Calu3 (cell line): ENCODE data around the gene CLEC3B. TPM values are rescaled to one million over a fixed set of nuclear protein-coding genes. Genes with fewer than 3 reads are reported as not detected.
A peak's percentile ranks its signal among the peaks of the same experiment; 100 is the strongest.
"Not testable (repeated sequence)": the region's sequence is repeated elsewhere in the genome, so short reads cannot be mapped to it uniquely, and the experiment has no call there.

Experiments used
- BruUV-seq: library from RNA; stranded (reverse); fragments of 400-500 nt; replicated peaks from 2 replicates; lab custom pipeline; 2021; lab: Mats Ljungman, UMichigan
- CTCF ChIA-PET: fragments of 300-600 bp; sonication (Branson Sonifier 250); formaldehyde crosslinking; loops from one replicate; lab custom pipeline; 2022; ENCODE audit warnings: antibody characterized with exemption; lab: Charles Lee
- DNase-seq: peaks from one replicate; pipeline ENCODE4 v3.0.0; 2022
- H3K27ac Mint-ChIP-seq: one replicate; pipeline ENCODE4 v1.8.0; 2022; ENCODE audit warnings: mixed read lengths; ENCODE audit not compliant: unreplicated experiment
- H3K27me3 Mint-ChIP-seq: one replicate; pipeline ENCODE4 v1.8.0; 2022; ENCODE audit warnings: mixed read lengths; ENCODE audit not compliant: unreplicated experiment
- H3K36me3 Mint-ChIP-seq: one replicate; pipeline ENCODE4 v1.8.0; 2022; ENCODE audit warnings: mild to moderate bottlenecking, moderate library complexity, mixed read lengths; ENCODE audit not compliant: insufficient read depth, unreplicated experiment
- H3K4me1 Mint-ChIP-seq: one replicate; pipeline ENCODE4 v1.8.0; 2022; ENCODE audit warnings: mild to moderate bottlenecking, low read depth, mixed read lengths; ENCODE audit not compliant: unreplicated experiment
- H3K4me3 Mint-ChIP-seq: one replicate; pipeline ENCODE4 v1.8.0; 2022; ENCODE audit warnings: mild to moderate bottlenecking, low read depth, moderate library complexity, mixed read lengths; ENCODE audit not compliant: unreplicated experiment
- H3K9me3 Mint-ChIP-seq: one replicate; pipeline ENCODE4 v1.8.0; 2022; ENCODE audit warnings: low read depth, mixed read lengths; ENCODE audit not compliant: unreplicated experiment
- intact Hi-C: fragments of 100-400 bp; cut with micrococcal nuclease; formaldehyde crosslinking; loops from one replicate; pipeline ENCODE4 v1.10.0; 2022; ENCODE audit not compliant: unreplicated experiment
- total RNA-seq: library from RNA; stranded (reverse); gene quantifications from 2 replicates; pipeline ENCODE4 v1.2.3, GENCODE V29; 2022
- TF ChIP-seq, protein P1 (sequence below): fragments of 200-600 bp; IDR thresholded peaks from one replicate; pipeline ENCODE4 v1.8.0; 2022; ENCODE audit warnings: antibody characterized with exemption; ENCODE audit not compliant: unreplicated experiment

CLEC3B gene
- total RNA-seq, 1 experiment from 2014 or later, result not detected

DNA sequence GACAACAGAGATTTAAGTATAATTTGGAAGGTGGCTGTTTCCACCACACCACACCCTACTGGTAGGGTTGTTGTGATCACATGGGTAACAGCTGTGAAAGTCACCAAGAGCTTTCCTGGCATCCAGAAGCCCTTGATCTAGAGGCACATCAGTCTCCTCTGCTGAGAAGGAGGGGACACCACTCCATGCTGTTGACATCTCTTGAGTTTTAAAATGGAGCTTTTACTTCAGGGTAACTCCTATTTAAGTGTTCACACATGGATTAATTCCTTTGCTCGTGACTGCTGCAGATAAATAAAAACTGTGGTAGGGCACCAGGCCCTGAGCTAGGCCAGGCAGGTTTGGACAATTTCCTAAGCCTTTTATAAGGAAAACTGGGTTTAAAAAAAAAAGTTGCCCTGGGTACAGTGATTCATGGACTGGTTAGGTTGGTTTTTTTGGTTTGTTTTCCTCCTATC lies 42.6 kb upstream of the CLEC3B start:
- DNase-seq, result no peak
- H3K27ac Mint-ChIP-seq, result no peak overlapping the region

DNA sequence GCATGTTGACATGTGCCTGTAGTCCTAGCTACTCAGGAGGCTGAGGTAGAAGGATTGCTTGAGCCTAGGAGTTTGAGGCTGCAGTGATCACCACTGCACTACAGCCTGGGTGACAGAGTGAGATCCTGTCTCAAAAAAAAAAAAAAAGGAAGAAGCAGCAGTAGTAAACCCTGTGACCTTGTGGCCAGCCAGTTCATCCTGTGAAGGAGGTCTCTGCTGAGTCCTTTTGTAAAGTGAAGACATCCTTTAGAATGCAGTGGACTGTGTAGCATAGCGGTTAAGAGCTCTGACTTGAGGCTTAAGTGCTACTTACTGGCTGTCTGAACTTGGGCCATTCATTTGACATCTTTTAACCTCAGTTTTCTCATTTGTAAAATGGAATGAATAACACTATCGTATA lies 41.8 kb upstream of the CLEC3B start:
- no peak for DNase-seq
- Mint-ChIP-seq H3K4me3 (no peak overlapping the region), H3K27ac (no peak overlapping the region), H3K27me3 (no peaks in the 10 kb centered on the region), H3K36me3 (peaks cover 2% of the 10 kb centered on the region), H3K9me3 (no peaks in the 10 kb centered on the region), H3K4me1 (peaks cover 49% of the 10 kb centered on the region)
- BruUV-seq, result no TSS peak
- TF ChIP-seq, protein P1, sequence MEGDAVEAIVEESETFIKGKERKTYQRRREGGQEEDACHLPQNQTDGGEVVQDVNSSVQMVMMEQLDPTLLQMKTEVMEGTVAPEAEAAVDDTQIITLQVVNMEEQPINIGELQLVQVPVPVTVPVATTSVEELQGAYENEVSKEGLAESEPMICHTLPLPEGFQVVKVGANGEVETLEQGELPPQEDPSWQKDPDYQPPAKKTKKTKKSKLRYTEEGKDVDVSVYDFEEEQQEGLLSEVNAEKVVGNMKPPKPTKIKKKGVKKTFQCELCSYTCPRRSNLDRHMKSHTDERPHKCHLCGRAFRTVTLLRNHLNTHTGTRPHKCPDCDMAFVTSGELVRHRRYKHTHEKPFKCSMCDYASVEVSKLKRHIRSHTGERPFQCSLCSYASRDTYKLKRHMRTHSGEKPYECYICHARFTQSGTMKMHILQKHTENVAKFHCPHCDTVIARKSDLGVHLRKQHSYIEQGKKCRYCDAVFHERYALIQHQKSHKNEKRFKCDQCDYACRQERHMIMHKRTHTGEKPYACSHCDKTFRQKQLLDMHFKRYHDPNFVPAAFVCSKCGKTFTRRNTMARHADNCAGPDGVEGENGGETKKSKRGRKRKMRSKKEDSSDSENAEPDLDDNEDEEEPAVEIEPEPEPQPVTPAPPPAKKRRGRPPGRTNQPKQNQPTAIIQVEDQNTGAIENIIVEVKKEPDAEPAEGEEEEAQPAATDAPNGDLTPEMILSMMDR, result no peak
- intact Hi-C loops, result no loop called here
- CTCF ChIA-PET, result interaction anchor here (0.7 to 1.3 kb wide), 3 partner anchors 8 to 37 kb away, joined by 3 read pairs; no protein-coding TSS in a partner anchor

More for the DNA sequence above, 42.6 kb upstream of the CLEC3B start:
- no peaks in the 10 kb centered on the region for H3K36me3 Mint-ChIP-seq
- H3K4me3 Mint-ChIP-seq, result no peak overlapping the region
- BruUV-seq, result no TSS peak
- no peaks in the 10 kb centered on the region for H3K9me3 Mint-ChIP-seq
- H3K4me1 Mint-ChIP-seq, result peaks cover 54% of the 10 kb centered on the region
- CTCF ChIA-PET, result interaction anchor here (0.8 to 1.3 kb wide), 2 partner anchors 9 kb away, joined by 3 read pairs; no protein-coding TSS in a partner anchor
- TF ChIP-seq, protein P1, result no peak
- H3K27me3 Mint-ChIP-seq, result no peaks in the 10 kb centered on the region
- intact Hi-C loops, result no loop called here

DNA sequence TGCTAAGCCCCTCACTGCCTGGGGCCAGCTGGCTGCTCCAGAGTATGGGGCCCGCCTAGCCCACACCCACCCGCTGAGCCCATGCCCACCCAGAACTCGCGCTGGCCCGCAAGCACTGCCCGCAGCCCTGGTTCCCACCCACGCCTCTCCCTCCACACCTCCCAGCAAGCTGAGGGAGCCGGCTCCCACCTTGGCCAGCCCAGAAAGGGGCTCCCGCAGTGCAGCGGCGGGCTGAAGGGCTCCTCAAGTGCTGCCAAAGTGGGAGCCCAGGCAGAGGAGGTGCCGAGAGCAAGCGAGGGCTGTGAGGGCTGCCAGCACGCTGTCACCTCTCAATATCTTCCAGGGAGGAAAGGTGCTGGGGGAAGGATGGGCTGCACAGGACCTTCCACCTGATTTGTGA lies 39.8 kb upstream of the CLEC3B start:
- intact Hi-C loops, result not testable (repeated sequence)

DNA sequence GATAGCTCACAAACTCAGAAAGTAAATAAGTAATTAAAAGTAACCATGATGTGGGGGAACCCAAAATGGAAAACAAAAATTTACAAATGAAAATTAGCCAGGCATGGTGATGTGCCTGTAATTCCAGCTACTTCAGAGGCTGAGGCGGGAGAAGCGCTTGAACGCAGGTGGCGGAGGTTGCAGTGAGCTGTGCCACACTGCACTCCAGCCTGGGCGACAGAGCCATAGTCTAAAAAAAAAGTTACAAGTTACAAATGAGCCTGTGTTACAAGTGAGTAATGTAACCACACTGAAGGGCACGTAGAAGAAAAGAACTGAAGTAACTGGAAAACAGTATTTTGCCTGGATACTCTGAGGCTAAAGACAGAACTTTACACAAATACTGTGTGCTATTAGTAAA lies 38.8 kb upstream of the CLEC3B start:
- no peak overlapping the region for H3K4me3 Mint-ChIP-seq
- TF ChIP-seq, protein P1, result peak; percentile 9
- CTCF ChIA-PET, result no interaction called here
- no peaks in the 10 kb centered on the region for H3K9me3 Mint-ChIP-seq
- peaks cover 5% of the 10 kb centered on the region for H3K36me3 Mint-ChIP-seq
- BruUV-seq, result no TSS peak
- H3K27me3 Mint-ChIP-seq, result no peaks in the 10 kb centered on the region
- DNase-seq, result no peak
- H3K27ac Mint-ChIP-seq, result no peak overlapping the region
- intact Hi-C loops, result no loop called here
- H3K4me1 Mint-ChIP-seq, result peaks cover 23% of the 10 kb centered on the region

More for the DNA sequence above, 39.8 kb upstream of the CLEC3B start:
- BruUV-seq, H3K27ac Mint-ChIP-seq, H3K36me3 Mint-ChIP-seq, DNase-seq, H3K9me3 Mint-ChIP-seq, H3K27me3 Mint-ChIP-seq, H3K4me3 Mint-ChIP-seq: not testable (repeated sequence)
- peaks cover 33% of the 10 kb centered on the region for H3K4me1 Mint-ChIP-seq
- CTCF ChIA-PET, result interaction anchor here (0.6 kb wide), 1 partner anchor 246 kb away, joined by 3 read pairs; no protein-coding TSS in a partner anchor

DNA sequence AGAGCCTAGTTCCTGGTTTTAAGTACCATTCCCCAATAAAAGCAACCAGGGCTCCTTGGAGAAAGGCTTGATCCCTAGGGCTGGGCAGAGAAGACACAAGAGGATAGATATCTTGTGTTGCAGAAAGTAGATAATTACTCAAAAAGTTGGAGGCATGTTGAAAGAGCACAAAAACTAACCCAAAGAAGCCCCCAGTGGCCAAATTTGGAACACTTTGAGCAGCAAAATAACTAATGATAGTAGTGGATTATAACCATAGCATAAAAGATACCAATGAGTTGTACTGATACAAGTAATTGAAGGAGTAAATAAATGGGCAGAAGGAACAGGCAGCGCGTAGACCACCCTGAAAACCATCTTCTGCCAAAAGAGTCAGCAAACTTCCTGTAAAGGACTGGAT lies 38.0 kb upstream of the CLEC3B start:
- H3K27me3 Mint-ChIP-seq, result no peaks in the 10 kb centered on the region
- no peak overlapping the region for H3K27ac Mint-ChIP-seq
- CTCF ChIA-PET, result no interaction called here
- H3K9me3 Mint-ChIP-seq, result no peaks in the 10 kb centered on the region
- peaks cover 9% of the 10 kb centered on the region for H3K36me3 Mint-ChIP-seq
- BruUV-seq, result no TSS peak
- TF ChIP-seq, protein P1, result peak; percentile 14
- no peak for DNase-seq
- H3K4me3 Mint-ChIP-seq, result no peak overlapping the region
- H3K4me1 Mint-ChIP-seq, result peaks cover 20% of the 10 kb centered on the region
- intact Hi-C loops, result no loop called here
